Measurements from ENCODE around the gene PKIB.
A peak's percentile ranks its signal among the peaks of the same experiment; 100 is the strongest.

PKIB gene

DNA sequence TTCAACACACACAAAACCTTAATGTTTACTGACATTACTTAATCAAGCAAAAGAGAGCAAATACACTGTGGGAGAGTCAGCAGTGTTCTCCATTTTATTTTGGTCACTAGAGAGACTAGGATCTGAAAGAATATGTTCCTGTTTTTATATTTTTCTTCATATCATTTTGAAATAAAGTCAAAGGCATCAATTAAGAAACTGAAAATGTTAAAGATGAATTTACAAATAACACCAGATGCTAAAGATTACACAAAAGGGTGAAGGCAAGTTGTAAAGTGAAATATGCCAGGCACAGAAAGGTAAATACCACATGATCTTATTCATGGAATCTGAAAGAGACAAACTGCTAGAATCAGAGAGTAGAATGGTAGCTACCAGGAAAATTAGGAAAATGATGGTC, 109.0 kb downstream of the PKIB start:
- no peaks in the 10 kb centered on the region for H4K20me1 ChIP-seq (ENCODE audit: insufficient read depth, low read length)
- H3K9ac ChIP-seq (ENCODE audit: low read length) = no peak overlapping the region
- no peak overlapping the region for H3K4me3 ChIP-seq (ENCODE audit: low read length)
- no peak overlapping the region for H3K27ac ChIP-seq (ENCODE audit: low read length)
- no peaks in the 10 kb centered on the region for H3K27me3 ChIP-seq (ENCODE audit: low read depth, low read length)
- no peaks in the 10 kb centered on the region for H3K36me3 ChIP-seq (replicated peaks; ENCODE audit: low read depth, low read length)
- H3K79me2 ChIP-seq (ENCODE audit: low read length) = no peaks in the 10 kb centered on the region
- TF ChIP-seq, protein P1, sequence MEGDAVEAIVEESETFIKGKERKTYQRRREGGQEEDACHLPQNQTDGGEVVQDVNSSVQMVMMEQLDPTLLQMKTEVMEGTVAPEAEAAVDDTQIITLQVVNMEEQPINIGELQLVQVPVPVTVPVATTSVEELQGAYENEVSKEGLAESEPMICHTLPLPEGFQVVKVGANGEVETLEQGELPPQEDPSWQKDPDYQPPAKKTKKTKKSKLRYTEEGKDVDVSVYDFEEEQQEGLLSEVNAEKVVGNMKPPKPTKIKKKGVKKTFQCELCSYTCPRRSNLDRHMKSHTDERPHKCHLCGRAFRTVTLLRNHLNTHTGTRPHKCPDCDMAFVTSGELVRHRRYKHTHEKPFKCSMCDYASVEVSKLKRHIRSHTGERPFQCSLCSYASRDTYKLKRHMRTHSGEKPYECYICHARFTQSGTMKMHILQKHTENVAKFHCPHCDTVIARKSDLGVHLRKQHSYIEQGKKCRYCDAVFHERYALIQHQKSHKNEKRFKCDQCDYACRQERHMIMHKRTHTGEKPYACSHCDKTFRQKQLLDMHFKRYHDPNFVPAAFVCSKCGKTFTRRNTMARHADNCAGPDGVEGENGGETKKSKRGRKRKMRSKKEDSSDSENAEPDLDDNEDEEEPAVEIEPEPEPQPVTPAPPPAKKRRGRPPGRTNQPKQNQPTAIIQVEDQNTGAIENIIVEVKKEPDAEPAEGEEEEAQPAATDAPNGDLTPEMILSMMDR (IDR thresholded peaks at IDR 0.05; ENCODE audit: low read depth, low read length) = no peak
- no peak for TF ChIP-seq EZH2phosphoT487 (IDR thresholded peaks at IDR 0.05; ENCODE audit: low read depth)
- no peak overlapping the region for H3K4me2 ChIP-seq (ENCODE audit: low read length)
- no peak overlapping the region for H2AFZ ChIP-seq (ENCODE audit: low read depth, low read length)
- no peaks in the 10 kb centered on the region for H3K9me3 ChIP-seq (ENCODE audit: insufficient read depth, low read length)
- no peaks in the 10 kb centered on the region for H3K4me1 ChIP-seq (ENCODE audit: low read length)

DNA sequence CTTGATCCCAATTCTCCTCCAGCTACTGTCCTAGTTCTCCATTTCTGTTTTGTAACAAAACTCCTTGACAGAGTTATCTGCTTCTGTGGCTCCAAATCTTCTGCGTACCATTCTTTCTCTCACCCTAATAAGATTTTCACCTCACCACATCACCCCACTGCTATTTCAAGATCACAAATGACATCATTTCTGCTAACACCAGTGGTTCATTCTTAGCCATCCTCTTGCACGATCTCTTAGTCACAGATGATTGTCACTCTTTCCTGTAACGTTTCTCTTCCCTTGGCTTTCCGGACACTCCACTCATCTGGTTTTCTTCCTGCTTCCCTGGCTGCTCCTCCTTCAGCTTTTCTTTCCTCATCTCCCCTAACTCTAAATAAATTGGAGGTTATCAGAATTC, 112.5 kb downstream of the PKIB start:
- Histone ChIP-seq H4K20me1 (ENCODE audit: insufficient read depth, low read length) (no peaks in the 10 kb centered on the region), H3K27ac (ENCODE audit: low read length) (no peak overlapping the region), H3K4me1 (ENCODE audit: low read length) (no peaks in the 10 kb centered on the region), H3K9me3 (ENCODE audit: insufficient read depth, low read length) (no peaks in the 10 kb centered on the region), H3K9ac (ENCODE audit: low read length) (no peak overlapping the region), H3K36me3 (replicated peaks; ENCODE audit: low read depth, low read length) (no peaks in the 10 kb centered on the region), H3K27me3 (ENCODE audit: low read depth, low read length) (no peaks in the 10 kb centered on the region), H2AFZ (ENCODE audit: low read depth, low read length) (no peak overlapping the region), H3K4me2 (ENCODE audit: low read length) (no peak overlapping the region), H3K79me2 (ENCODE audit: low read length) (no peaks in the 10 kb centered on the region), H3K4me3 (ENCODE audit: low read length) (no peak overlapping the region)
- TF ChIP-seq, protein P1 (IDR thresholded peaks at IDR 0.05; ENCODE audit: low read depth, low read length) = no peak
- TF ChIP-seq EZH2phosphoT487 (IDR thresholded peaks at IDR 0.05; ENCODE audit: low read depth) = no peak

DNA sequence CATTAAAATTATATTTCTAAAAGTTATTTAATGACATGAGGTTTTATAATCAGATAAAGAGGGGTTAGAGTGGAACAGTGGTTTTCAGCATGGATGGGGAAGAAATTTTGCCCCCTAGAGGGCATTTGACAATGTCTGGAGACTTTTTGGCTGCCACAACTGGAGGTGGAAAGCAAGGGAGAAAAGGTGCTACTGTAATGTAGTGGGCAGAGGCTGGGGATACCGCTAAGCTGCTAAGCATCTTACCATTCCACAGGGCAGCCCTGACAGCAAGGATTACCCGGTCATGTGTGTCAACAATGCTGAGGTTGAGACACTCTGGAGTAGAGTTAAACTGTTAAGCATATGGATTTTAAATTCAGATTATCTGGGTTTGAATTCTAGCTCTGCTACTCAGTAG, 116.4 kb downstream of the PKIB start:
- no peak overlapping the region for H2AFZ ChIP-seq (ENCODE audit: low read depth, low read length)
- H3K36me3 ChIP-seq (replicated peaks; ENCODE audit: low read depth, low read length) = no peaks in the 10 kb centered on the region
- no peak overlapping the region for H3K9ac ChIP-seq (ENCODE audit: low read length)
- no peaks in the 10 kb centered on the region for H4K20me1 ChIP-seq (ENCODE audit: insufficient read depth, low read length)
- H3K9me3 ChIP-seq (ENCODE audit: insufficient read depth, low read length) = no peaks in the 10 kb centered on the region
- TF ChIP-seq, protein P1 (IDR thresholded peaks at IDR 0.05; ENCODE audit: low read depth, low read length) = peak; percentile 40
- TF ChIP-seq EZH2phosphoT487 (IDR thresholded peaks at IDR 0.05; ENCODE audit: low read depth) = no peak
- H3K4me2 ChIP-seq (ENCODE audit: low read length) = no peak overlapping the region
- H3K4me3 ChIP-seq (ENCODE audit: low read length) = no peak overlapping the region
- no peaks in the 10 kb centered on the region for H3K27me3 ChIP-seq (ENCODE audit: low read depth, low read length)
- no peaks in the 10 kb centered on the region for H3K79me2 ChIP-seq (ENCODE audit: low read length)
- H3K27ac ChIP-seq (ENCODE audit: low read length) = no peak overlapping the region
- no peaks in the 10 kb centered on the region for H3K4me1 ChIP-seq (ENCODE audit: low read length)

DNA sequence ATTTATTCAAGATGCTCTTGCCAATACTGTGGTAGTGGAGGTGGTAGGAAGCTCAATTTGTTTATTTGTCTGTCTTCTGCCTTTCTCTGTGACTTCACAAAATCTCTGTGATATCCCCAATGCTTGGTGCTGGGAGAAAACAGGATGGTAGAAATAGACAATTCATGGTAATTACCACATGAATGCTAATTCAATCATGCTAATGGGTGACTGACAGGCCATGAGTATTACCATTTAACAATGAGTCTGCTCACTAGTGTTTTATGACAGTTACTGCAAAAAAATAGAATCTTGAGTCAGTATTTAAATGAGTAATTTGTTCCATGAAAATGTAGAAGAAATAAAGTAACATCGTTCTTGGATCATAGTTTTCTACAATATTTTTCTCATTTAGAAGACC, 117.0 kb downstream of the PKIB start:
- no peak overlapping the region for H3K4me2 ChIP-seq (ENCODE audit: low read length)
- no peak overlapping the region for H3K27ac ChIP-seq (ENCODE audit: low read length)
- no peak for TF ChIP-seq EZH2phosphoT487 (IDR thresholded peaks at IDR 0.05; ENCODE audit: low read depth)

DNA sequence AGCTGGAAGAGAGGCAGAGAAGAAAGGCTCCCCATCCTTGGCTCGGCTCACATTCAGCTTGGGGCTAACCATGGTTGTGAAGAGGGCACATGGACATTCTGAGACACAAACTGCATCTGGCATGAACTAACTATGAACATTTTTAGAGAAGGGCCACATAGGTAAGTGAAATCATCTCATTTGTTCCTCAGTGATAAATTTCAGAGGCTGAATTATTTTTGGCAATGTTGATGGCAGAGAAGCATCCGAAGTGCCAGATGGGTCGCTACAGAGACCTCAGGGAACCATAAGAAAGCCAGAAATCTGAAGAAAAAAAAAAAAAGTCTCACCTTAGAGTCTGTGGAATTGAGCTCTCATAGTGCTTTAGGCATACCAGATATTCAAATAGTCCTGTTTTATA, 120.1 kb downstream of the PKIB start:
- no peak overlapping the region for H3K27ac ChIP-seq (ENCODE audit: low read length)
- no peak overlapping the region for H3K4me3 ChIP-seq (ENCODE audit: low read length)
- H4K20me1 ChIP-seq (ENCODE audit: insufficient read depth, low read length) = no peaks in the 10 kb centered on the region
- H3K36me3 ChIP-seq (replicated peaks; ENCODE audit: low read depth, low read length) = no peaks in the 10 kb centered on the region
- H3K9ac ChIP-seq (ENCODE audit: low read length) = no peak overlapping the region
- H3K79me2 ChIP-seq (ENCODE audit: low read length) = no peaks in the 10 kb centered on the region
- H3K27me3 ChIP-seq (ENCODE audit: low read depth, low read length) = no peaks in the 10 kb centered on the region; the same call in 1 of the 2 replicates
- no peaks in the 10 kb centered on the region for H3K9me3 ChIP-seq (ENCODE audit: insufficient read depth, low read length)
- H2AFZ ChIP-seq (ENCODE audit: low read depth, low read length) = no peak overlapping the region
- no peak for TF ChIP-seq EZH2phosphoT487 (IDR thresholded peaks at IDR 0.05; ENCODE audit: low read depth)
- TF ChIP-seq, protein P1 (IDR thresholded peaks at IDR 0.05; ENCODE audit: low read depth, low read length) = no peak
- H3K4me1 ChIP-seq (ENCODE audit: low read length) = peaks cover 6% of the 10 kb centered on the region
- no peak overlapping the region for H3K4me2 ChIP-seq (ENCODE audit: low read length)

More for the DNA sequence above, 117.0 kb downstream of the PKIB start:
- Histone ChIP-seq H3K79me2 (ENCODE audit: low read length) (no peaks in the 10 kb centered on the region), H4K20me1 (ENCODE audit: insufficient read depth, low read length) (no peaks in the 10 kb centered on the region), H3K9ac (ENCODE audit: low read length) (no peak overlapping the region), H3K9me3 (ENCODE audit: insufficient read depth, low read length) (no peaks in the 10 kb centered on the region), H3K4me1 (ENCODE audit: low read length) (no peaks in the 10 kb centered on the region), H3K36me3 (replicated peaks; ENCODE audit: low read depth, low read length) (no peaks in the 10 kb centered on the region), H3K27me3 (ENCODE audit: low read depth, low read length) (no peaks in the 10 kb centered on the region), H2AFZ (ENCODE audit: low read depth, low read length) (no peak overlapping the region), H3K4me3 (ENCODE audit: low read length) (no peak overlapping the region)
